Endothelial cell of umbilical vein (primary cell): ENCODE results near the gene HSD17B14.

Source experiments
- CTCF ChIP-seq, 2 donors: IDR thresholded peaks; 1 replicate in 1 of 2; 2 replicates in 1 of 2; pipeline ENCODE4 v1.5.1; 2011; ENCODE audit warnings: low read length in 2 of 2, mild to moderate bottlenecking in 2 of 2, moderate library complexity in 2 of 2, control low read depth in 1 of 2, inconsistent platforms in 1 of 2, low read depth in 1 of 2; ENCODE audit not compliant: insufficient read depth in 1 of 2; ENCODE audit errors: extremely low read depth in 1 of 2
- EZH2 ChIP-seq: IDR thresholded peaks from 2 replicates; pipeline ENCODE4 v1.6.1; 2012; ENCODE audit warnings: borderline replicate concordance, low read depth, mild to moderate bottlenecking, moderate library complexity, low read length, inconsistent platforms; ENCODE audit not compliant: severe bottlenecking
- GATA2 ChIP-seq: IDR thresholded peaks from 2 replicates; pipeline ENCODE4 v1.7.0; 2011; ENCODE audit warnings: low read depth, mild to moderate bottlenecking, moderate library complexity, mixed read lengths, low read length; ENCODE audit not compliant: insufficient read length, insufficient read depth
- JUN ChIP-seq: IDR thresholded peaks from 2 replicates; pipeline ENCODE4 v1.6.1; 2011; ENCODE audit warnings: borderline replicate concordance, low read depth; ENCODE audit not compliant: insufficient read length, insufficient read depth
- MYC ChIP-seq: IDR thresholded peaks from one replicate; pipeline ENCODE4 v1.6.1; 2011; ENCODE audit warnings: mild to moderate bottlenecking, low read depth, low read length
- POLR2A ChIP-seq: IDR thresholded peaks from 2 replicates; pipeline ENCODE4 v1.6.1; 2012; ENCODE audit warnings: low read depth, mild to moderate bottlenecking, control low read depth, low read length
- POLR2AphosphoS5 ChIP-seq: IDR thresholded peaks from 2 replicates; pipeline ENCODE4 v1.6.1; 2012; ENCODE audit warnings: low read depth, mild to moderate bottlenecking, control low read depth, low read length, moderate library complexity; ENCODE audit not compliant: insufficient read depth

GRCh38 chr19:48877855-48878195 is 41.5 kb upstream of the HSD17B14 start:
- no peak for TF ChIP-seq MYC
- no peak for TF ChIP-seq EZH2
- no peak for TF ChIP-seq POLR2AphosphoS5
- no peak for TF ChIP-seq GATA2
- TF ChIP-seq CTCF (IDR thresholded peaks at IDR 0.05; ENCODE audit: extremely low read depth in 1 of 2, insufficient read depth in 1 of 2, low read depth in 1 of 2, low read length in 2 of 2), result no peak
- TF ChIP-seq POLR2A, result no peak
- no peak for TF ChIP-seq JUN
